GM20000 (cell line): ENCODE measurements around the gene TSPAN33.
"Not testable (repeated sequence)": the region's sequence is repeated elsewhere in the genome, so short reads cannot be mapped to it uniquely, and the experiment has no call there.

Experiments used
- DNase-seq: peaks from one replicate; pipeline ENCODE4 v3.0.0; 2012; ENCODE audit warnings: low spot score
- CTCF ChIP-seq: IDR thresholded peaks from 2 replicates; pipeline ENCODE4 v1.5.1; 2012; ENCODE audit warnings: mild to moderate bottlenecking, control low read depth; ENCODE audit errors: extremely low read depth, missing control alignments

Gene TSPAN33

GRCh38 chr7:129168231-129169021, 23.9 kb downstream of the TSPAN33 start:
- DNase-seq, result no peak

DNA sequence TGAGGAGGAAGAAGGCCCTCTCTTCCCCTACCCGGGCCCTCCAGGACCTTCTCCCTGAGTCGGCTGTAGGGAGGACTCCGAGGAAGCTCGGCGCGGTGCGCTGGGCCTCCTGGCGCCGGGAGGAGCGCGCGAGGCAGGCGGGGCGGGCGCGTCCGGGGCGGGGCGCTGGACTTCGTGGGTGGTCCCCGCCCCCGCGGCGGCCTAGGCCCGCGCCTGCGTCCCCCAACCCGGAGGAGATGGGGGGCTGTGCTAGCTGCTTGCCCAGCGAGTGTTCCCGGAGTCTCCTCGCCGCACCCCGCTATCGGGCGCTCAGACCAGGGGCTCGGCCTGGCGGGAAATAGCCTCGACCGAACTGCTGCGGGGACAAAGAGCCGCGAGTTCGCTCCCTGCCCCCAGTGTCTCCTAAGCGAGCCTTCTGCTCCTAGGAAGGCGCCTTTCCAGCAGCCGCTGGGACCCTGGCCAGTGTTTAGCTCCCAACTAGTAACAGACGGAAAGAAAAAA, 24.7 kb downstream of the TSPAN33 start:
- no peak for TF ChIP-seq CTCF
- peak; percentile 78 for DNase-seq

More at GRCh38 chr7:129168231-129169021, 23.9 kb downstream of the TSPAN33 start:
- no peak for TF ChIP-seq CTCF

DNA sequence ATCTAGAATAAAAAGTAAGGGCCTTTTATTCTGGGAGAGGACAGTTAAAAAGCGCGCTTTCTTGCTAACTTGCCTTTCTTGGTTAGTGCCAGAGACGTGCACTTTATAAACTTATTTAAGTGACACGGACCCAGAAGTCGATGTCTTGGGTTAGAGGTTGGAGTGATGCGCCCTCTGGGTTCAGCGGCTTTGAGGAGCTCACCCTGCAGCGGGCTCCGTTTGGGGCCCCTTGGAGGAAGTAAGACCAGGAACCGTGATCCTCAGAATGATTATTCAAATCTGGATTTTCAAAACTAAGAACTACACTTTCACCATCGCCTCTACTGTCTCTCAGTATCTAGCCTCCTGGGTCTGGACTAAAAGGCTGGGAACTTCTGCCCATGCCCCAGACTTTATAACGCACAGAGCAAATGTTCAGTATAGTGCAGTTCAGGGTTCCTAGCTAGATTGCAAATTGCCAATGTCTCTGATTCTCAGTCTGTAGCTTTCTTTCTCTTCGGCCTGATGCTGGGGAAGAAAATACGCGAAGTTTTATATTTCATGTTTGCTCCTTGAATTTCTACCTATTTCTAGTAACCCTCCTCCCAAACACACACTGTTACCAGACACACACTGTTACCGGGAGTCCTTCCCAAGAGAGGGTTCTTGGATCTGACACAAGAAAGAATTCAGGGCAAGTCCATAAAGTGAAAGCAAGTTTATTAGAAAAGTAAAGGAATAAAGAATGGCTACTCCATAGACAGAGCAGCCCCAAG, 25.4 kb downstream of the TSPAN33 start:
- no peak for TF ChIP-seq CTCF
- peak; percentile 73 for DNase-seq

GRCh38 chr7:129170441-129171021, 26.0 kb downstream of the TSPAN33 start:
- no peak for DNase-seq
- TF ChIP-seq CTCF, result no peak

DNA sequence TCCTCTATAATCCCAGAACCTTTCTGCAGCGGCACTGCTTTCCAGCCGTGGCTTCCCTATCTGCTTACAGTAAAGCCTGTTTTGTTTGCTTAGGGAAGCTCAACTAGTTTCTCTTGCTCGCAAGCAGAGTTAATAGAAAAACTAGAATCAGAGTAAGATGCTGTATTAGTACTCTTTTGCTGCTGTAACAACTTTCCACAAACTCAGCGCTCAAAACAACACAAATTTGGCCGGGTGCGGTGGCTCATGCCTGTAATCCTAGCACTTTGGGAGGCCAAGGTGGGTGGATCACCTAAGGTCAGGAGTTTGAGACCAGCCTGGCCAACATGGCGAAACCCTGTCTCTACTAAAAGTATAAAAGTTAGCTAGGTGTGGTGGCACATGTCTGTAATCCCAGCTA, 29.4 kb downstream of the TSPAN33 start:
- DNase-seq, result not testable (repeated sequence)

- DNase-seq, result no peak
These were observed 32.6 kb downstream of the TSPAN33 start for GRCh38 chr7:129176916-129177710.

More at GRCh38 chr7:129176916-129177710, 32.6 kb downstream of the TSPAN33 start:
- TF ChIP-seq CTCF, result no peak
